IPS DF 4.7 (cell line): Measurements from ENCODE around the gene LINC00305.

ENCODE experiments used
- DNase-seq: peaks from one replicate; pipeline ENCODE4 v3.0.0-alpha.2; 2013; ENCODE audit warnings: low spot score; ENCODE audit errors: extremely low read depth

LINC00305 gene

GRCh38 chr18:64148988-64149387 is at the start of gene LINC00305:
LINC00305 (minus strand) TSS chr18:64149088.
- no peak for DNase-seq

GRCh38 chr18:64191069-64191468 is 42.2 kb upstream of the LINC00305 start:
- DNase-seq, result no peak

GRCh38 chr18:64185987-64186386 is 37.1 kb upstream of the LINC00305 start:
- DNase-seq, result no peak

- DNase-seq, result no peak
These were observed 34.8 kb upstream of the LINC00305 start for GRCh38 chr18:64183665-64184064.

- no peak for DNase-seq
These were observed 31.7 kb upstream of the LINC00305 start for GRCh38 chr18:64180617-64181016.

- DNase-seq, result no peak
These were observed 31.3 kb upstream of the LINC00305 start for GRCh38 chr18:64180171-64180570.

- no peak for DNase-seq
These were observed 30.7 kb upstream of the LINC00305 start for GRCh38 chr18:64179556-64180080.

GRCh38 chr18:64178860-64179259 is 30.0 kb upstream of the LINC00305 start:
- no peak for DNase-seq

- DNase-seq, result peak; percentile 30
These were observed 26.5 kb upstream of the LINC00305 start for GRCh38 chr18:64175432-64175831.

- DNase-seq, result no peak
These were observed 22.7 kb upstream of the LINC00305 start for GRCh38 chr18:64171576-64171975.

GRCh38 chr18:64167408-64167925 is 18.6 kb upstream of the LINC00305 start:
- no peak for DNase-seq

GRCh38 chr18:64165906-64166305 is 17.0 kb upstream of the LINC00305 start:
- DNase-seq, result no peak

GRCh38 chr18:64164883-64165282 is 16.0 kb upstream of the LINC00305 start:
- DNase-seq, result no peak

- DNase-seq, result no peak
These were observed 1.1 kb upstream of the LINC00305 start for GRCh38 chr18:64149916-64150438.

GRCh38 chr18:64142904-64143303 is 6.0 kb downstream of the LINC00305 start:
- DNase-seq, result no peak

- DNase-seq, result no peak
These were observed 11.0 kb downstream of the LINC00305 start for GRCh38 chr18:64137914-64138313.

GRCh38 chr18:64134044-64134747 is 14.7 kb downstream of the LINC00305 start:
- DNase-seq, result peak; percentile 64

- DNase-seq, result no peak
These were observed 16.0 kb downstream of the LINC00305 start for GRCh38 chr18:64132871-64133270.

GRCh38 chr18:64131314-64131713 is 17.6 kb downstream of the LINC00305 start:
- DNase-seq, result no peak

- no peak for DNase-seq
These were observed 21.7 kb downstream of the LINC00305 start for GRCh38 chr18:64127172-64127571.

- no peak for DNase-seq
These were observed 29.0 kb downstream of the LINC00305 start for GRCh38 chr18:64119916-64120315.

- no peak for DNase-seq
These were observed 30.5 kb downstream of the LINC00305 start for GRCh38 chr18:64118406-64118805.
